HG03521 (cell line): ENCODE measurements around the gene TMEM132D.

Experiments
- ATAC-seq: cut with Tn5 transposase; IDR thresholded peaks from one replicate; pipeline ENCODE4 v1.9.1; 2021; ENCODE audit warnings: mild to moderate bottlenecking, moderate library complexity; ENCODE audit not compliant: unreplicated experiment

Gene TMEM132D

GRCh38 chr12:129470196-129470595, 433.6 kb downstream of the TMEM132D start:
- no peak for ATAC-seq

GRCh38 chr12:129467726-129468125, 436.1 kb downstream of the TMEM132D start:
- no peak for ATAC-seq

DNA sequence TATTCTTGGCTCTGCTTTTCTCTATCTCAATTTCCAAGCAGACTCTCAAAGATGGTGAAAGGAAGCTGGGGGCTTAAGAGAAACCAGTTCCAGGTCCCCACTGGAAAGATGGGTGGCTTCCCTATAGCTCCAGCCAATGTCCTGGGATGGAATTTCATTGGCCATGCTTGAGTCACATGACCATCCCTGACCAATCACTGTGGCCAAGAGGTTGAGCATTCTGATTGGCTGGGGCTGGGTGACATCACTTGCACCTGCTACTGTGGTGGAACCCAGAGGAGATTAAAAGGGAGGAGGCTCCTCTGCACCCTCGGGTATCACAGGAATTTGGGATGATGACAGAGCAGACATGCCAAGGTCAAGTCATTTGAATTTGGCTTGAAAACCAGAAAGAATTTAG, 436.5 kb downstream of the TMEM132D start:
- no peak for ATAC-seq

GRCh38 chr12:129466499-129466898, 437.3 kb downstream of the TMEM132D start:
- ATAC-seq: no peak

DNA sequence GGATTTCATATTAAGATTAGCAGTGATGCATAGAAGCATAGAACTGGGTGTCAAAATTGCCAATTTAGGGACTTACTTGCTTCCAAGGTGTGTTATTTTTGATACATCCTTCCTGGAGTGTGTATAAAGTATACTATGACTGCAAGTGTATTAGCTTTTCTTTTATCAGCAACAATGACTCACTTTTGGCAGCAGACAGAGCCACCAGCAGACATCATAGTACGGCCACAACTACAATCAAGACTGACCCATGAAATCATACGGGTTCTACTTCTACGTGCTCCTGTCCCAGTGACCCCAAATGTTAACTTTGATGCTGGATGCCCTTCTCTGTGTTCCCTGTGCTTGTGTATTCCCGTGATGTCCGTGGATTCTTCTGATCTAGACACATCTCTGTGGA, 443.9 kb downstream of the TMEM132D start:
- ATAC-seq: no peak

DNA sequence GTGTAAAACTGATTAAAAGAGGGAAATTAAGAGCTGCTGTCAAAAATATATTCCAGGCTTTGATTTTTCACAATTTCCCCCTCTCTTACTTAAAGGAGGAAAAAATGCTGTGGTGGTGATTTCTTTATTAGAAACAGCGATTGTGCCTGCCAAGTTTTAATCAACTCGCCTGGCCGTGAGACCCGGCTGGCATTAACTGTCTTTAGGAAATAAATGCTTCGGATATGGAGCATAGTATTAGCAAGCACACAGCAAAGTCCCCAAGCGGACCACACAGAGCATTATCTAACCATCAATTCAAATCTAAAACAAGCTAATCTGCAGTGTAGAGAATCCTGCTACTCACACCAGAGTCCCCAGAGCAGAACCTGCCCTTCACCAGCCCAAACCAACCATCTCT, 457.1 kb downstream of the TMEM132D start:
- no peak for ATAC-seq

GRCh38 chr12:129440278-129440677, 463.5 kb downstream of the TMEM132D start:
- ATAC-seq: no peak

DNA sequence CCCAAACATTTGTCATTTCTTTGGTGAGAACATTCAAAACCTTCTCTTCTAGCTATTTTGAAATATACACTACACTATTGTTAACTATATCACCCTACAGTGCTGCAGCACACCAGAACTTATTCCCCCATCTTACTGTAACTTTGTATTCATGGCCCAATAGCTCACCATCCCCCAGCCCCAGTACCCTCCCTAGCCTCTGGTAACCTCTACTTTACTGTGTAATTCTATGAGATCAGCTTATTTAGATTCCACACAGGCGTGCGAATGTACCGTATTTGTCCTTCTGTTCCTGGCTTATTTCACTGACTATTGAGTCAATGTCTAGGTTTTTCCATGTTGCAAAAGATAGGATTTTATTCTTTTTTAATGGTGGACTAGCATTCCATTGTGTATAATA, 469.0 kb downstream of the TMEM132D start:
- no peak for ATAC-seq

- no peak for ATAC-seq
These were observed 475.4 kb downstream of the TMEM132D start for GRCh38 chr12:129428240-129428936.

- no peak for ATAC-seq
These were observed 480.7 kb downstream of the TMEM132D start for GRCh38 chr12:129423041-129423580.

- no peak for ATAC-seq
These were observed 490.5 kb downstream of the TMEM132D start for GRCh38 chr12:129413295-129413694.

DNA sequence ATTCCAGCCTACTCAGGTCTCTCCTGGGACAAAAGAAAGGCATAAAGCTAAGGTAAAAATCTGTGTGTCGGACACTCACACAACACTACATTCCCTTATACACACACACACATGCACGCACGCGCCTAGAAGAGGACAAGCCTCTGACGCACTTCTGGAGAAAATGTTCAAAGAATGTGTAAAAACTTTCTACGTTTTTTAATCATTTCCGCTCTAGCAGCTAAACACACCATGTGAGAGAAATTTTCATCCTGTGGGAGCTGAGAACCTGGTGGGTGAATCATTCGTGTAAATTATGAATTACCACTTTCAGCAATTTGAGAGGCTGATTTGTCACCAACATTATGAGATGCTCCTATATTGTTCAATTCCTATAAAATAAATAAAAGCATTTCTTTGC, 494.5 kb downstream of the TMEM132D start:
- ATAC-seq: no peak

GRCh38 chr12:129404556-129404955, 499.3 kb downstream of the TMEM132D start:
- no peak for ATAC-seq

DNA sequence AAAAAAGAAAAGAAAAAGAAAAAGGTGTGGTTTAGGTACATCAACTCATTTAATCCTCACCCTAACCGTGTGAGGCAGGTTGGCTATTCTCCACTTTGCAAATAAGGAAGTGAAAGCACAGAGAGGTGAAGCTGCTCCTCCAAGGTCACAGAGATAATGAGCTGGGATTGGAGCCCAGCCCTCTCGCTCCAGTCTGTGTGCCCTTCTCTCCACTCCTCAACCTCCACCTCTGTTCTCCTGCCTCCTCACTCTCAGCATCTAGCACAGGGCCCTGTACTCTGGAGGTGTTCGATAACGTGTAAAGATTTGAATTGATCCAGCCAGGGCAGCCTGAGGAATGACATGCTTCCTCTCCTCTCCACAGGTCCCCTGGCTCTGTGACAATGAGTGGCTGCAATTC, 502.3 kb downstream of the TMEM132D start:
- ATAC-seq: no peak

GRCh38 chr12:129394177-129394825, 509.5 kb downstream of the TMEM132D start:
- no peak for ATAC-seq

- no peak for ATAC-seq
These were observed 510.4 kb downstream of the TMEM132D start for GRCh38 chr12:129393357-129393937.

DNA sequence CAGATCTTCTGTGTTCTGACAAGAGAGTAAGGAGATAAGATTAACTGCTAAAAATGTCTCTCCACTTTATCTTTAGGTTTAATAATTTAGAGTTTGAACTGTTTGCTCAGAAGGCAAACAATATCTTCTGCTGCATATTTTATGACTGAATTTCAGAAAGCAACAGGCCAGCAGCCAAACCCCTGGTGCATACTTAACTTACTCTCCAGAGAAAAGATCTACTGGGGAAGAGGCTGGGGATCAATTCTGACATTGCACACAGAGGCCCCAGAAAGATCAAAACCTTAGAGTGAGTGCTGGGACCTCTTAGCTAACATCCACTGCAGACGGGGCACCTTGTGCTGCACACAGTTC, 518.2 kb downstream of the TMEM132D start:
- ATAC-seq: no peak

GRCh38 chr12:129383956-129384355, 519.9 kb downstream of the TMEM132D start:
- ATAC-seq: no peak

GRCh38 chr12:129381715-129382114, 522.1 kb downstream of the TMEM132D start:
- no peak for ATAC-seq

DNA sequence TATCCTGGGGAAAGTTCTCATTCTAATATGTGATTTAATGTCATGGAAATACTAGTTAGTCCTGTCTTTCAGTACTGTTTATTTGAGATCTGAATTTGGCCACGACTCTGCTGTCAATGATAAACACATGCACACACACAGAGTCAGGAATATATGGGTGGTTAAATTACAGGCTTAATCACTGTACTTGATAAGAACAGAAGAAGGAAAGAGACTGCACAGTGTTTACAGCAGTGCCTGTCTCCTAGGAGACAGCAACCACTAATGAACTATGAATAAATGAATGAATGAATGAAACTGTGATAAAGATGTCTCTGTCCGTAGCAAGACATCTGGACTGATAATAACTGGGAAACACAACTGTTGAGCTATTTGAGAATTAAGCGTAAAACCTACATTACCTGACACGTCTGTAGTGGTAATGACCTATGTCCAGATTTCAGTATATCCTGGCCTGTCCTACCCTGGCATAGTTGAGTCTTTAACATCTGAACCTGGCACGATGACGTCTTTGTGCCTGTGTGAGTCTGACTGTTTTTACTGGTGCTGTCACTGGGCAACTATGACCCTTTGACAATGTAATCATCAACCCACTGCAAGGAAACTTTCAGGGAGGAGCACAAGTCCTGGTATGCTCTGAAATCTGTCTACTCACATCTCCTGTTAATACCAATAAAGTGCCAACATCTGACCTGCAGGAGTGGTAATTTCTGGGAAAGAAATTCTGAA, 524.6 kb downstream of the TMEM132D start:
- no peak for ATAC-seq

GRCh38 chr12:129378496-129378895, 525.3 kb downstream of the TMEM132D start:
- ATAC-seq: no peak
